ENCODE results near the gene STPG4.

Gene STPG4

DNA sequence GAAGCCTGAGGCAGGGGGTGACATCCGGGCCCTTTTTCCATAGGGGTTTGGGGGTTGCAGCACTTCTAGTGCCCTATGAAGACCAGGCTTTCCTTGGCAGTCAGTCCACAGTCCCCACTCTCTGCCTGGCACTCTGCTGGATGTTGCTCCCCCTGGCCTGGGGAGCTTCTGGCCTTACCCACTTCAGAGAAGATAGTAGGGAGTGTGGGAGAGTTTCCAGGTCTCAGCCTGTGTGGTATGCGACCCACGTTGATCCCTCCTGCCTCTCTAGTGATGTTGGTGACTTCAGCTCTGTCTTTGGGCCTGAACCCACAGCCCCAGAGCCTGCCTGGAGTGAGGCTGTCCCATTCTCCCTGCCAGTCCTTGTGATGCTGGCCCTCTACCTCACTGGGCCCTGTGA, 105.6 kb downstream of the STPG4 start:
- no peak for DNase-seq

DNA sequence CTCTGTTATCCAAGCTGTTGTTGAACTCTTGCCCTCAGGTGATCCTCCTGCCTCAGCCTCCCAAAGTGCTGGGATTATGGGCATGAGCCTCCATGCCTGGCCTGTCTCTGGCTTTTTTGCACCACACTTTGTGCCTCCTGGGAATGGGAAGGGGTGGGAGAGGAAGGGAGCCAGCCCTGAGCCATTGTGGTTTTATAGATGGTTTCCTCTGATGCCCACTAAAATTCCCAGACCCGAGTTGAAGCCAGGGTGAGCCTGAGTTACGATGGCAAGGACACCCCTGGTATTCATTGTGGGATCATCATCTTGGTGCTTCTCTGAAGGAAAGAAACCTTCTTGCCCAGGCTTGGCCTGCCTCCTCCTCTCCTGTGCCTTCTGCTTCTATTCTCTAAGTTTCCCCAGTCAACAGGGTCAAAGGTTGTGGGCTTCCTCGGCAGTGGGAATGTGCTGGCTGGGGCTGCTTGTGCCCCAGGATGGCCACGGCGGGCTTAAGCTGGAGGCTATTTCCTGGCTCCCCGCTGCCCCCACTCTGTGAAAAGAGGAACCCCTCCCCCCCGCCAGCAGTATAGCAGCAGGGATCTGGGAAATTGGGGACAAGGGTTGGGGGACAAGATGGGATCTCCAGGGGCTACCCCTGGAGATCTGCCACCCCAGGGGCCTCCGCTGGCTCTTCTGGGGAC, 106.2 kb downstream of the STPG4 start:
- DNase-seq = no peak

- no peak for DNase-seq
Measured at GRCh38 chr2:47046271-47046670, 108.8 kb downstream of the STPG4 start.

DNA sequence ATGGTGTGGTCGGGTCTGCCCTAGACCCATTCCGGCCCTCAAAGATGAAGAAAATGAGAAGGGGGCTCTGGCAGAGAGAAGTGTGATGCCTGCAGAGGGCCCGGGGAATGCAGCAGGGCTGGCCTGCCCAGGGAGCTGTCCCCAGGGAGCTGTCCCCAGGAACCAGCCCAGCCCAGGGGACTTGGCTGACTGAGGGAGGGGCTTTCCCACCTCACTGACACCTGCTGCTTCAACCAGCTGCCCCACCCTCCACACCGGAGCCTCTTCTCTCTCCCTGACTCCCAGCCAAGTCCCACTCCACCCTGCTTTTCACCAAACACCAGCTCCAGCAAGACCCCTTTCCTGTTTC, 111.2 kb downstream of the STPG4 start:
- no peak for DNase-seq

DNA sequence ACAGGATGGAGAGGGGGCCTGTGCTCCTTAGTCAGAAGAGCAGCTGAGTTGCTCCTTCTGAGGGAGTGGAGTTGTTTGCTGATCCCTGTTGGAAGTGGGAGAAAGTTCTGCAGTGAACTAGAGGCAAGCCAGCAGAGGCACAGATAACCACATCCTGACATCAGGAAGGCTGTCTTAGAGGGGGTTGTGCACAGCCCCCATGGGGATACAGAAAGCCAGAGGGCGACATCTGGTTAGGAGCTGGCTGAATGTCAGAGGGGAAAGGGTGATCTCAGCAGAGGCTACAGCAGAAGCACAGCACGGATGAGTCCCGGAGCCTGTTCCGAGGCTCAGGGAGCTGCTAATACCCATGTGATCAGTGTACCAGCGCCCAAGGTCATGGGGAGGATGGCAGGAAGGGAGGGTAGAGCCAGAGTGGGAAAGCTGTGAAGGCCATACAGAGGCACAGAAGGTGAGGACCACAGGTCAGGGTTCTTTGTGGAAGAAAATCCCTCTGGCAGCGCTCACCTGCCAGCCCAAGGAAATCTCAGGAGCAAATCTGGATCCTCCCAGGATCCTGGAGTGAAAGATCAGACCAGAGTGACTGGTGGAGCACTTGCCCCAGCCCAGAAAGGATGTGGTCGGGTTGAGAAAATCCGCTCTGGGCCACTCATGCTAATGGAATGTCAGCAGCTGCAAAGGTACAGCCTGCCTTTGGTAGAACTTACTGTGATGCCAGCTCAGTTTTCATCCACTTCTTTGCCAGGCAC, 111.8 kb downstream of the STPG4 start:
- DNase-seq = no peak

- no peak for DNase-seq
Measured at GRCh38 chr2:47041891-47042684, 113.0 kb downstream of the STPG4 start.

- DNase-seq = no peak
Measured at GRCh38 chr2:47041063-47041462, 114.0 kb downstream of the STPG4 start.

DNA sequence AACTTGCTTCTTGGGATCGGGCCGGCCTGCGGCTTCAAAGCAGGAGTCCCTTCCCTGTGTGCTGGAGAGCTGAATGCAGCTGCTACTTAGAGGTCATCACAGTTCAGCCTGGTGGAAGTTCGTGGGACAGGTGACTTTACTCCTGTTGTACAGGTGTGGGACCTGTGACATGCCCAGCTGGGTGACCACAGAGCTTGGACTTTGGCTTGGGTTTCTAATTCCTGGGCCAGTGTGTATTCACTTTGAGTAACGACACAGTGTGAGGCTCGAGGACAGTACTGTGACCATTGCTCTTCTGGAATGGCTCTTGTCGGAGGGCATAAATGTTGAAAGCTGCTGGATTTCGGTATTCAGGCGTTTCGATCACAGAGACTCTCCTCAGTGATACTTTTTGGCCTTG, 114.5 kb downstream of the STPG4 start:
- DNase-seq = no peak

- no peak for DNase-seq
Measured at GRCh38 chr2:47039913-47040562, 115.1 kb downstream of the STPG4 start.

DNA sequence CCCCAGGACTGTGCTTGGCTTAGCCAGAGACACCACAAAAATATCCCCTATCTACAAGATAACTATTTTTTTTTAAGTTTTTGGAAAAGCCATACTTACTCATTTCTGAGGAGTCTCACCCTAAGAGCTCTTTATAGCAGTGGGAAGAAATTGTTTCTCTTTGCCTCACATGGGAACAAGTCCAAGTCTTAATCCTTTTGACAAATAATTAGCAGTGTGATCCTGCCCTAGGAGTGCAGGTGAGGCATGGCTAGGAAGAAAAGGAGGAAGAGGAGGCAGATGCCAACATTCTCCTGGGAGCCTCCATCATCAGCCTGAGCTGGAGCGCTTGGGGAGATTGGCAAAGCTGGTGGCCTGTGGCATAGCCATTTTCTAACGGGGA, 115.6 kb downstream of the STPG4 start:
- DNase-seq = no peak

DNA sequence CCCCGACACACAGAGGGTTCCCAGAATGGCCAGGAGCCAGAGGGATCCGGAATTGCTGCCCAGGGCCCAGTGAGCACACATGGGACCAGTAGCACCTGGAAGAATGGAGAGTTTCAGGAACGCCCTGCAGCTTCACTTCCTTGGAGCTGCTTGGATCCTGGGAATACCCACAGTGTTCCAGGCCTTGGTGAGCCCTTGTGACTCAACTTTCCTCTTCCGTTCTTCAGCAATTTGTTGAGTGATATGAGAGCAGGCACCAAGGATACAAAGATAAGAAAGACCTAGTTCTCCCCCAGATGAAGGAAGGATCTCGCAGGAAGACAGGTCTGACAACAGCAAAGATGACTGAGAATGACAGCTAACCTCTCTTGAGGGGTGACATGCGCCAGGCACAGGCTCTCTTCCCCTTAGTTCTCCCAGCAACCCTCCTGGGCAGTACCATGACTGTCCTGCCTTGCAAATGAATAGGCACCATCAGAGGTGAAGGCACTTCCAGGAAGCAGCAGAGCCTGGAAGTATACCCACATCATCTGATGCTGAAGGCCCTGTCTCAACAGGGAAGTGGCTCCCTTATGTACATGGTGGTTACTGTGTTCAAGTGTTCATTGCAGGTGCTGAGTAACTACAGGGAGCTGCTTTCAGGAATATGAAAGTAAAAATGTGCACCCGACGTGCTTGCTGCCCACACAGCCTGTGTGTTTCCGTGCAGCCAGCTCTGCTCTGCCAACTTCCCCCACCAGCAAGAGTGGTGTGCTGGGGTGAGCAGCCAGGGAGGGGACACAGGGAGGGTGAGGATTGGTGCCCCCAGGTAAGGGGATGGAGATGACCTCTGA, 116.2 kb downstream of the STPG4 start:
- DNase-seq = no peak

GRCh38 chr2:47037678-47038077, 117.4 kb downstream of the STPG4 start:
- DNase-seq = no peak
